Panc1 (cell line): Measurements from ENCODE around the gene TTC28. TPM values are rescaled to one million over a fixed set of nuclear protein-coding genes. Genes with fewer than 3 reads are reported as not detected.

Experiments
- ATAC-seq: fragments of 200-7000 bp; cut with Tn5 transposase; 2 replicates; pipeline ENCODE4 v1.9.1; 2020; ENCODE audit warnings: mild to moderate bottlenecking, moderate library complexity
- BruUV-seq: library from RNA; stranded (reverse); fragments of 400-500 nt; replicated peaks from 2 replicates; lab custom pipeline; 2021; lab: Mats Ljungman, UMichigan
- CTCF ChIA-PET: fragments of 300-600 bp; sonication (Branson Sonifier 250); formaldehyde crosslinking; loops from one replicate; lab custom pipeline; 2022; ENCODE audit warnings: antibody characterized with exemption; lab: Charles Lee
- POLR2A ChIA-PET: fragments of 300-600 bp; sonication (Branson Sonifier 250); formaldehyde crosslinking; loops from one replicate; lab custom pipeline; 2022; ENCODE audit warnings: antibody characterized with exemption; lab: Charles Lee
- DNase-seq: peaks from one replicate; pipeline ENCODE4 v3.0.0-alpha.2; 2010; ENCODE audit warnings: low read depth, low spot score
- H3K27ac ChIP-seq: 2 replicates; pipeline ENCODE4 v1.5.1; 2011; ENCODE audit warnings: mild to moderate bottlenecking, low read length, inconsistent platforms
- H3K27me3 ChIP-seq: fragments of 200-500 bp; sonication (Bioruptor generic); 2 replicates; pipeline ENCODE4 v1.6.0; 2014; ENCODE audit warnings: low read length, inconsistent platforms; ENCODE audit not compliant: control insufficient read depth, insufficient read depth
- H3K36me3 ChIP-seq: fragments of 200-500 bp; sonication (Bioruptor generic); 2 replicates; pipeline ENCODE4 v1.5.1; 2014; ENCODE audit warnings: inconsistent platforms, mild to moderate bottlenecking, low read length, moderate library complexity; ENCODE audit not compliant: control insufficient read depth, insufficient read depth
- H3K4me1 ChIP-seq: 2 replicates; pipeline ENCODE4 v1.5.1; 2011; ENCODE audit warnings: inconsistent platforms, mild to moderate bottlenecking, low read length, moderate library complexity; ENCODE audit not compliant: control insufficient read depth, insufficient read depth
- H3K4me3 ChIP-seq, 2 experiments: 2 replicates each; pipeline ENCODE4 v1.5.1; 2011 to 2012; ENCODE audit warnings: low read depth in 2 of 2, low read length in 2 of 2, mild to moderate bottlenecking in 2 of 2, inconsistent platforms in 1 of 2, moderate library complexity in 1 of 2
- H3K9me3 ChIP-seq: fragments of 200-500 bp; sonication (Bioruptor generic); 2 replicates; pipeline ENCODE4 v1.5.1; 2014; ENCODE audit warnings: low read depth, mild to moderate bottlenecking, inconsistent platforms, low read length, moderate library complexity; ENCODE audit not compliant: control insufficient read depth, insufficient read depth
- CTCF ChIP-seq: fragments of 450-650 bp; IDR thresholded peaks from 2 replicates; pipeline ENCODE4 v1.5.1; 2017; ENCODE audit warnings: mild to moderate bottlenecking
- POLR2AphosphoS5 ChIP-seq: IDR thresholded peaks from 2 replicates; pipeline ENCODE4 v1.6.1; 2012; ENCODE audit warnings: mild to moderate bottlenecking, low read depth, low read length, moderate library complexity
- REST ChIP-seq, 2 experiments: IDR thresholded peaks; 2 replicates each; pipeline ENCODE4 v1.6.1; 2011 to 2012; ENCODE audit warnings: low read depth in 2 of 2, control low read depth in 1 of 2, low read length in 1 of 2, mild to moderate bottlenecking in 1 of 2, moderate library complexity in 1 of 2; ENCODE audit not compliant: insufficient read depth in 1 of 2
- SIN3A ChIP-seq: IDR thresholded peaks from 2 replicates; pipeline ENCODE4 v1.6.1; 2012; ENCODE audit warnings: low read depth, mild to moderate bottlenecking, low read length, moderate library complexity, borderline replicate concordance; ENCODE audit not compliant: insufficient read depth
- TCF7L2 ChIP-seq: IDR thresholded peaks from 2 replicates; pipeline ENCODE4 v1.6.1; 2011; ENCODE audit warnings: mild to moderate bottlenecking, low read depth, low read length, inconsistent platforms
- in situ Hi-C: cut with HindIII; loops from 2 replicates; pipeline ENCODE4 v1.10.0; 2016; ENCODE audit warnings: low sequenced_read_pairs, low pct_unique_long_range_greater_than_20kb
- intact Hi-C: fragments of 100-400 bp; cut with micrococcal nuclease; formaldehyde crosslinking; loops from one replicate; pipeline ENCODE4 v1.10.0; 2022; ENCODE audit not compliant: unreplicated experiment
- total RNA-seq: library from RNA; stranded (reverse); gene quantifications from one replicate; pipeline ENCODE4 v1.2.1, GENCODE V29; 2021; ENCODE audit not compliant: unreplicated experiment

Gene TTC28
- total RNA-seq, 1 experiment from 2014 or later = 24.8 TPM

- POLR2A ChIA-PET = no interaction called here
- Histone ChIP-seq H3K9me3 (no peaks in the 10 kb centered on the region), H3K4me3 (no peak overlapping the region), H3K4me1 (no peaks in the 10 kb centered on the region), H3K36me3 (no peaks in the 10 kb centered on the region), H3K27me3 (no peaks in the 10 kb centered on the region), H3K27ac (no peak overlapping the region)
- no peak for TF ChIP-seq POLR2AphosphoS5
- TF ChIP-seq SIN3A = no peak
- TF ChIP-seq REST (IDR thresholded peaks at IDR 0.05; ENCODE audit: insufficient read depth in 1 of 2, low read depth in 2 of 2, low read length in 1 of 2) = no peak
- no peak for TF ChIP-seq TCF7L2
- TF ChIP-seq CTCF = no peak
- BruUV-seq = no TSS peak
- intact Hi-C loops = no loop called here
- ATAC-seq (no peak), DNase-seq (no peak)
- in situ Hi-C loops = no loop called here
- CTCF ChIA-PET = no interaction called here
These were observed 693.2 kb downstream of the TTC28 start for GRCh38 chr22:27986459-27986858.

- Histone ChIP-seq H3K27me3 (no peaks in the 10 kb centered on the region), H3K4me1 (no peaks in the 10 kb centered on the region), H3K9me3 (no peaks in the 10 kb centered on the region), H3K36me3 (no peaks in the 10 kb centered on the region; the same call in 1 of the 2 replicates), H3K4me3 (no peak overlapping the region), H3K27ac (no peak overlapping the region)
- POLR2A ChIA-PET = no interaction called here
- no peak for DNase-seq
- intact Hi-C loops (no loop called here), in situ Hi-C loops (no loop called here)
- ATAC-seq = no peak
- CTCF ChIA-PET = no interaction called here
- TF ChIP-seq SIN3A = no peak
- no peak for TF ChIP-seq REST (IDR thresholded peaks at IDR 0.05; ENCODE audit: insufficient read depth in 1 of 2, low read depth in 2 of 2, low read length in 1 of 2)
- TF ChIP-seq CTCF = no peak
- no TSS peak for BruUV-seq
These were observed 694.0 kb downstream of the TTC28 start for GRCh38 chr22:27985323-27986275.
